OCI-LY1 (cell line): ENCODE measurements around the gene CLEC17A.

ENCODE experiments used
- H2AFZ ChIP-seq: fragments of 200-600 bp; sonication (generic), shearing (Covaris generic); 2 replicates; pipeline ENCODE4 v1.6.0; 2014; ENCODE audit warnings: antibody characterized with exemption, mild to moderate bottlenecking, low read length
- H3F3A ChIP-seq: fragments of 200-600 bp; sonication (generic), shearing (Covaris generic); 2 replicates; pipeline ENCODE4 v1.6.0; 2014; ENCODE audit warnings: mild to moderate bottlenecking, antibody characterized with exemption, low read length, moderate library complexity; ENCODE audit not compliant: insufficient read depth
- H3K27ac ChIP-seq: fragments of 200-600 bp; sonication (generic); 2 replicates; pipeline ENCODE4 v1.5.1; 2014; ENCODE audit warnings: low read length, mixed run types, mild to moderate bottlenecking, low read depth; ENCODE audit not compliant: poor library complexity, severe bottlenecking
- H3K27me3 ChIP-seq: fragments of 200-600 bp; sonication (generic); 2 replicates; pipeline ENCODE4 v1.6.0; 2014; ENCODE audit warnings: antibody characterized with exemption, mild to moderate bottlenecking, low read length, moderate library complexity; ENCODE audit not compliant: insufficient read depth
- H3K36me3 ChIP-seq: fragments of 200-600 bp; sonication (generic); 2 replicates; pipeline ENCODE4 v1.6.1; 2014; ENCODE audit warnings: mild to moderate bottlenecking, antibody characterized with exemption, low read length, moderate library complexity, mixed read lengths; ENCODE audit not compliant: insufficient read depth
- H3K4me1 ChIP-seq: fragments of 200-600 bp; sonication (generic); 2 replicates; pipeline ENCODE4 v1.5.1; 2014; ENCODE audit warnings: mild to moderate bottlenecking, low read length, moderate library complexity; ENCODE audit not compliant: insufficient read depth, severe bottlenecking
- H3K4me2 ChIP-seq: fragments of 200-600 bp; sonication (generic), shearing (Covaris generic); 2 replicates; pipeline ENCODE4 v1.6.1; 2014; ENCODE audit warnings: low read length
- H3K4me3 ChIP-seq: fragments of 200-600 bp; sonication (generic); 2 replicates; pipeline ENCODE4 v1.5.1; 2014; ENCODE audit warnings: low read length, low read depth, mild to moderate bottlenecking, mixed read lengths; ENCODE audit not compliant: poor library complexity, severe bottlenecking
- H3K79me2 ChIP-seq: fragments of 200-600 bp; shearing (Covaris generic); 2 replicates; pipeline ENCODE4 v1.6.1; 2016; ENCODE audit warnings: mixed run types, low read length, mixed read lengths; ENCODE audit not compliant: insufficient read depth
- H3K9ac ChIP-seq: fragments of 200-600 bp; sonication (generic), shearing (Covaris generic); 2 replicates; pipeline ENCODE4 v1.6.1; 2014; ENCODE audit warnings: mild to moderate bottlenecking, low read length, mixed read lengths
- H3K9me2 ChIP-seq: fragments of 200-600 bp; sonication (generic), shearing (Covaris generic); 2 replicates; pipeline ENCODE4 v1.6.1; 2014; ENCODE audit warnings: low read depth, mild to moderate bottlenecking, low read length, mixed read lengths
- H3K9me3 ChIP-seq: fragments of 200-600 bp; shearing (Covaris generic); 2 replicates; pipeline ENCODE4 v1.6.1; 2014; ENCODE audit warnings: low read length, mixed read lengths
- H4K20me1 ChIP-seq: fragments of 200-600 bp; sonication (generic), shearing (Covaris generic); 2 replicates; pipeline ENCODE4 v1.6.0; 2016; ENCODE audit warnings: mild to moderate bottlenecking, low read length; ENCODE audit not compliant: insufficient read depth
- EZH2 ChIP-seq: fragments of 200-600 bp; sonication (generic), shearing (Covaris generic); IDR thresholded peaks from 2 replicates; pipeline ENCODE4 v1.8.0; 2017; ENCODE audit warnings: borderline replicate concordance, mixed run types, mild to moderate bottlenecking, antibody characterized with exemption, low read length, moderate library complexity, mixed read lengths
- TF ChIP-seq, protein P1 (sequence below): fragments of 200-600 bp; sonication (generic), shearing (Covaris generic); IDR thresholded peaks from 2 replicates; pipeline ENCODE4 v1.5.1; 2017; ENCODE audit warnings: mild to moderate bottlenecking, antibody characterized with exemption, low read length, moderate library complexity, mixed read lengths

CLEC17A gene, protein sequence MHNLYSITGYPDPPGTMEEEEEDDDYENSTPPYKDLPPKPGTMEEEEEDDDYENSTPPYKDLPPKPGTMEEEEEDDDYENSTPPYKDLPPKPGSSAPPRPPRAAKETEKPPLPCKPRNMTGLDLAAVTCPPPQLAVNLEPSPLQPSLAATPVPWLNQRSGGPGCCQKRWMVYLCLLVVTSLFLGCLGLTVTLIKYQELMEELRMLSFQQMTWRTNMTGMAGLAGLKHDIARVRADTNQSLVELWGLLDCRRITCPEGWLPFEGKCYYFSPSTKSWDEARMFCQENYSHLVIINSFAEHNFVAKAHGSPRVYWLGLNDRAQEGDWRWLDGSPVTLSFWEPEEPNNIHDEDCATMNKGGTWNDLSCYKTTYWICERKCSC

DNA sequence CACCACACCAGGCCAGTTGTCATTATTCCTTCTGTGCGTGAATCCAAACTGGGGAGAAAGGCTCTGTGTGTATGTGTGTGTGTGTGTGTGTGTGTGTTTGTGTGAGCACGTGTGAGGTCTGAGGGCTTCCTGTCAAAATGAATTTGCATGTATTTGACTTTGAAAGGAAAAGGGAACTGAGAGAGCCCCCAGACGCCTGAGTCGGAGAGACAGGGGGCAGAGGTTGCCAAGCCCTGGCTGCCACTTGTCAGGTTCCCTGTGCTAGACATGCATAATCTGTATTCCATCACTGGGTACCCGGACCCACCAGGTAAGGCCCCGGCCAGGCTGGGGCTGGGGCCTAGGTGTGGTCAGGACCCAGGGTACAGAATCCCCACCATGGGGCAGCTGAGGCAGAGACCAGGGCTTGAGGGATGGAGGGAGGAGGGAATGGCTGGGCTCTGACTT, at the start of gene CLEC17A:
Gene CLEC17A (plus strand): TSS at position 191 of the 447 bp plus-strand sequence. CDS start 77 bp downstream, at position 268.
- TF ChIP-seq, protein P1, sequence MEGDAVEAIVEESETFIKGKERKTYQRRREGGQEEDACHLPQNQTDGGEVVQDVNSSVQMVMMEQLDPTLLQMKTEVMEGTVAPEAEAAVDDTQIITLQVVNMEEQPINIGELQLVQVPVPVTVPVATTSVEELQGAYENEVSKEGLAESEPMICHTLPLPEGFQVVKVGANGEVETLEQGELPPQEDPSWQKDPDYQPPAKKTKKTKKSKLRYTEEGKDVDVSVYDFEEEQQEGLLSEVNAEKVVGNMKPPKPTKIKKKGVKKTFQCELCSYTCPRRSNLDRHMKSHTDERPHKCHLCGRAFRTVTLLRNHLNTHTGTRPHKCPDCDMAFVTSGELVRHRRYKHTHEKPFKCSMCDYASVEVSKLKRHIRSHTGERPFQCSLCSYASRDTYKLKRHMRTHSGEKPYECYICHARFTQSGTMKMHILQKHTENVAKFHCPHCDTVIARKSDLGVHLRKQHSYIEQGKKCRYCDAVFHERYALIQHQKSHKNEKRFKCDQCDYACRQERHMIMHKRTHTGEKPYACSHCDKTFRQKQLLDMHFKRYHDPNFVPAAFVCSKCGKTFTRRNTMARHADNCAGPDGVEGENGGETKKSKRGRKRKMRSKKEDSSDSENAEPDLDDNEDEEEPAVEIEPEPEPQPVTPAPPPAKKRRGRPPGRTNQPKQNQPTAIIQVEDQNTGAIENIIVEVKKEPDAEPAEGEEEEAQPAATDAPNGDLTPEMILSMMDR, result no peak
- TF ChIP-seq EZH2, result no peak
- Histone ChIP-seq H3K9me3 (no peaks in the 10 kb centered on the region), H3K27me3 (no peaks in the 10 kb centered on the region), H3K4me1 (peaks cover 21% of the 10 kb centered on the region), H3K36me3 (peaks cover 4% of the 10 kb centered on the region), H3K9ac (peak within 1 kb of the TSS; percentile 77), H3K27ac (peak within 1 kb of the TSS; percentile 85), H3K79me2 (peaks cover 8% of the 10 kb centered on the region; the same call in 1 of the 2 replicates), H2AFZ (no peak within 1 kb of the TSS), H3F3A (no peaks in the 10 kb centered on the region), H3K9me2 (no peaks in the 10 kb centered on the region), H4K20me1 (no peaks in the 10 kb centered on the region), H3K4me3 (peak within 1 kb of the TSS; percentile 66), H3K4me2 (peak within 1 kb of the TSS; percentile 56)

DNA sequence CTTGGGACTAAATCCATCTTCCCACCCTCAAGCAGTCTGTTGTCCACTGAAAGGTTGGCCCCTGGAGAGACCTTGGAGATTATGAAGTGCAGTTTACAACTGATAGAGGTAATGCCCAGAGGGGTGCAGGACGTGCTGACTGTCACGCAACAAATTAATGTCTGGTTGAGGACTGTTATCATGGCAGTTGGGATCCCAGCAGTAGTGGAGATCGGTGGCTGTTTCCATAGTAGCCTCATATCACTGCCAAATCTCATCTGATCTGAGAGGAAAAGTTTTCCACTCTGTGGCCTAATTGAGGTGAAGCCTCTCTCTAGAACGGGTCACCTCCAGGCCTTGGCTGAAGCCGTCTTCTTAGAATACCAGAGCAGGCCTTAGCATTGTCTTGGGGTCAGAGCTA, 49.4 kb upstream of the CLEC17A start:
- Histone ChIP-seq H3K27me3 (no peaks in the 10 kb centered on the region), H3K9me2 (no peaks in the 10 kb centered on the region), H3K4me1 (peaks cover 25% of the 10 kb centered on the region), H3K79me2 (peaks cover 34% of the 10 kb centered on the region), H2AFZ (no peak overlapping the region), H4K20me1 (no peaks in the 10 kb centered on the region), H3K36me3 (peaks cover 7% of the 10 kb centered on the region; the same call in 1 of the 2 replicates), H3K4me3 (no peak overlapping the region), H3K9me3 (no peaks in the 10 kb centered on the region), H3K4me2 (no peak overlapping the region), H3K9ac (no peak overlapping the region), H3F3A (no peaks in the 10 kb centered on the region), H3K27ac (no peak overlapping the region)
- TF ChIP-seq, protein P1, result no peak
- TF ChIP-seq EZH2, result no peak

- no peaks in the 10 kb centered on the region for H3F3A ChIP-seq
- H3K4me2 ChIP-seq, result peak overlapping the region; percentile 38
- no peak overlapping the region for H3K9ac ChIP-seq
- H3K4me3 ChIP-seq, result no peak overlapping the region
- H3K27ac ChIP-seq, result no peak overlapping the region
- no peak overlapping the region for H2AFZ ChIP-seq
- peaks cover 17% of the 10 kb centered on the region for H3K4me1 ChIP-seq
- H4K20me1 ChIP-seq, result no peaks in the 10 kb centered on the region
- H3K27me3 ChIP-seq, result no peaks in the 10 kb centered on the region
- H3K9me3 ChIP-seq, result no peaks in the 10 kb centered on the region
- TF ChIP-seq, protein P1, result no peak
- no peak for TF ChIP-seq EZH2
- peaks cover 17% of the 10 kb centered on the region for H3K79me2 ChIP-seq
- no peaks in the 10 kb centered on the region for H3K9me2 ChIP-seq
- peaks cover 10% of the 10 kb centered on the region; the same call in 1 of the 2 replicates for H3K36me3 ChIP-seq
Observed at GRCh38 chr19:14536926-14537692, 45.8 kb upstream of the CLEC17A start.
